Fibroblast of skin of abdomen (primary cell): Measurements from ENCODE around the gene GLYR1.

ENCODE experiments used
- DNase-seq: peaks from one replicate; pipeline ENCODE4 v3.0.0-alpha.2; 2013

Gene GLYR1

DNA sequence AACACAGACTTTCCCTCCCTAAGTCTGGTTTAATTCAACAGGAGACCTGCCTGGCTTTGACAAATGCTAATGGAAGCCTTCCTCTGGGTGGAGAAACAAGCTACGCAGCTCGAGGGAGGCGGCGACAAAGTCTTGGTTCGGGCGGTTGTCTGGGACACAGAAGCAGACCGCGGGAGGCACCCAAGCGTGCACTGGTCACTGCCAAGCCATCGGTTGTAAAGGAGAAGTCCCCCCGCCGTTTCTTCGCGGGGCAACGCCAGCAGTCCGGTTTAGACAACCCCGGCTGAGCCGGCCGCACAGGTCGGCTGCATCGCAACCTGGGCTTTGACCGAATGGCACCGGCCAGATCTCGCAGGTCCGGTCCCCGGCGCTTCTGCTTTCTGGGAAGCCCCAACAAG is 586 bp downstream of the GLYR1 start:
- DNase-seq = peak; percentile 27

DNA sequence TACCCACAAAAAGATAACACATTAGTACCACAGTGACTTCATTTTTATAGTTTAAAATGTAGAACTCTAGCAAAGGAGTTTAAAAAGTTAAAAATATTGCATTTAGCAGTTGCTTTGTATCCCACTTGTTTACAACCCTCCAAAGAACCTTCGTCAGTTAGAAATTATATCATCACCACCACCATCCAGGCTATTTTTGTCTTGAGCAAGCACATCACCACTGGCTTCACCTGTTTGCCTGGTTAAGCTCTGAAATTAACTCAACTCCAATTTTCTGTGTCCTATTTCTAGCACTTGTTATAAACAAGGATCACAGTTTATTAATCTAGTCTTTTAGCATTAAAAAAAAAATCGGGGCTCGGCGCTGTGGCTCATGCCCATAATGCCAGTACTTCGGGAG is 6.1 kb downstream of the GLYR1 start:
- no peak for DNase-seq

DNA sequence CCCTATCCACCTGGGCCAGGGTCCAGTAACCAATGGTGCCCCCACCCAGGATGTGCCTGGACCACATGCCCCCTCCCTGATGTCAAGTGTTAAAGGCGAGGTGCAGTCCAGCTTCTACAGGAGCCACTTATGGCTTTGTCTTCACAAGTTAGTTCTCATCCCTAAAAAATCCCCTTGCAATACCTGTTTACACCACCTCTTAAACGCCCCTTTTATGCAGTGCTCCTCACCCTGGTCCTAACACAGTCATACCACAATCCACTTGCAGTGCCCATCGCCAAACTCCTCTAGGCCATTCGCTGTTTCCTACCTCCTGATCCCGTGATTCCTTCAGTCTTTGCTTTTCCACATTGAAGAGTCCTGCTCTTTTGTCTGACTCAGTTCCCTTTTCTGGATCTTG is 7.1 kb downstream of the GLYR1 start:
- DNase-seq = no peak

DNA sequence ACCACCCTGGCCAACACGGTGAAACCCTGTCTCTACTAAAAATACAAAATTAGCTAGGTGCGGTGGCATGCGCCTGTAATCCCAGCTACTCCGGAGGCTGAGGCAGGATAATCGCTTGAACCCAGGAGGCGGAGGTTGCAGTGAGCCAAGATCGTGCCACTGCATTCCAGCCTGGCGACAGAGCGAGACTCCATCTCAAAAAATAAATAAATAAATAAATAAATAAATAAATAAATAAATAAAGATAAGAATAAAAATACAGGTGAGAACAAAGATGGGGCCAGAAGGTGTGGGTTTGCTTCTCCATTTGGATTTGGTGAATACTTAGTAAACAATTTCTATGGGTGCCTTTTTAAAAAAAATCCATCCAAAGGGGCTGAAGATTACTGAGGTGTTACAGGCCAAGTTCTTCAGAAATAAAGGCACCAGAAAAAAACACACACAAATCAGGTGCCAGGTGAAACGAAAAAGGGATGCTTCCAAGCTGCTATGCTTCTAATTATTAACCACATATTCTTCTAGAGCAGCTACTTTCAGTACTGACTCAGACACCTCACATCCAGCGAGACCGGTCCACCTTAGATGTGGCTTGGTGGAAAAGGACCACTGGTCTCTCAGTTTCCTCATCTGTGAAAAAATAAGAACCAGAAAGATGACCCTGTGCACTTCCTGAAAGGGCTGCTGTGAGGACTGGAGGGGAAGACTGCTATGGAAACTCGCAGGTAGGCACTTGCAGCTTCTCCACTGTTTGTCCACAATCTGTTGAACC is 9.2 kb downstream of the GLYR1 start:
- no peak for DNase-seq

DNA sequence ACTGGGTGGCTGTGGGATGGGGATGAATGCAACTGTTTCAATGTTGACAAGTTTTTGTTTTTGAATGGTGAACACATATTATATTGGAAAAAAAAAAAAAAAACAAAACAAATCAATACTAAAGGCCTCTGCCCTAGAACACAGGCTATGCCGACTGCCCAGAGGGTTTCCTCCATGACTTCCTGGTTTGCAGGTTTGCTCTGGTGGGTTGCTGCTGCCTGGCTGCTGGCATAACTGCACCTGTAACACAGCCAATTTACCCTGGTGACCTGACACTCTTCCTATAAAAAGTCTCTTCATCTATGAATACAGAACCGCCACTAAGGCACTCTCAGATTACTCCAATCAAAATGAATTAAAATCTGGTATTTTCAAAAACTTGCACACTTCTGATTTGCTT is 10.4 kb downstream of the GLYR1 start:
- DNase-seq = no peak

DNA sequence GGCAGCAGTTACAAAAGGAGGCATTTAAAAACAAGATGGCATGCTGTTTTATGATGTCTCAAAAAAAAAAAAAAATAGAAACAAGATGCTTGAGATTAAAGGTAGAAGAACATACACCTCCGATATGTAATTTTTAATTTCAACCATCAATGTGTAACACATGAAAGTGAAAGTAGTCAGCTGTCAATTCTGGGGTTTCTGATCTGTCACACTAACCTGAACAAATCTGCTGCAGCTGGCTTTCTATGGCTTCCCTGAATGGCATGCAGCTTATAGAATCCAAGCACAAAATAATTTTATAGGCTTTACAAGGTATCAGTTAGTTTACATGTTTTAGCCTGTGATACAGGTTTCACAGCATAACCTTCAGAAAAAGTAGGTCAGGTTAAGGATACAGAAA is 13.5 kb downstream of the GLYR1 start:
- no peak for DNase-seq

DNA sequence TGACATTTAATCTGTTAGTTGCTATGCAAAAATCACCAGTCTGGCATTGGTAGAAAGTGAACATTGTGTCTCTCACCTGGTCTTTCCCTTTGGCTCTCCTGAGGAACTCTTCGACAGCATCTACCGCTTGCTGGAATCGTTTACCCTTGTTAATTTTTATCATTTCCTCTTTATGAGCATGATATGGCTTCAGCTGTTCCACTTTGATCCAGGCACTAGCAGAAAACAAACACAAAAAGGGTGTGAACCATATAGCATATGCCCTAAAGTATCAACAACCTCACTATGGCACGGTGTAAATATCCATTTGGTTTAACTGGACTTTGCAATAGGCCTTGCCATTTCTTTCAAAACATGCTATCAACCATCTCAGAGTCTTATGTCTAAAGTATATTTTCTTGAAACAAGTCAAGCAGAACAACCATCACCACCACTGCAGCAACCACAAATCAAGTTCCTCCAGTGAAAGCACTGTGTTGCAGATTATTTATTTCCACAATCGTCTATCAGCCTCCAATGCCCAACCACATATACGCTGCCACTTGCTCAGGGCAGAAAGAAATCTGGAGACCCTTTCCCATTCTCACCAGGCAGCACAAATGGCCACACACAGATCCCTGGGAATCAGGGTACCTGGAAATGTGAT is 14.3 kb downstream of the GLYR1 start:
- no peak for DNase-seq

DNA sequence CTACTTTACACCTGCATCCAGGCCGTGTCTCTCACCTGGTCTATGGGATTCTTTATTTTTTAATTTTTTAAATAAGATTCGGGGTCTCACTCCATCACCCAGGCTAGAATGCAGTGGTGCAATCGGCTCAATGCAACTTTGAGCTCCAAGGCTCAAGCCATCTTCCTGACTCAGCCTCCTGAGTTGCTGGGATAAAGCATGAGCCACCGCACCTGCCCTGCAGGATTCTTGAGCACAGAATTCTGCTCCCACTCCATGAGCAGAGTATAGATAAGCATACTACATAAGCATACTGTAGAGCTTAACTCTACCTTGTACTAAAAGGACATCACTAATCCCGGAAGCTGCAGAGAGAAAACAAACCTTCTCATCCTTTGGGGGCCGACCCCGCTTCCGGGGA is 15.5 kb downstream of the GLYR1 start:
- DNase-seq = no peak

DNA sequence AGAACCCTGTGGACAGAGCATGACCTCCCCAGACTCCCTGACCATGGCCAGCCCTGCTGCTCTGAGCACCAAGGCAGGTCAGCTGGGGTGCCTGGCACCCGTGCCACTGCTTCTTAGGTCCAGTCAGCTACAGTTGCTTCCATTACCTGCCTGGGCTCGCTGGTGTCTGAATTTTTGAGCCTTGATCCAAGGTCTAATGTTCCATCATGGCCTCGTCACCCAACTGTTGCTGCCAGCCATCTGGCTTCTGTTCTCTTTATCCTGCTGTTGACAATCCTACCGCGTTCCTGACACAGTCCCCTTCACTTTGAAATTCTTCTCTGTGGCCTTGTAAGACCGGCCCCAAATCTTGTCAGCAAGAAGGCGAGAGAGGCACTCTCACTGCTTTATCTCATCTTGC is 16.7 kb downstream of the GLYR1 start:
- no peak for DNase-seq

DNA sequence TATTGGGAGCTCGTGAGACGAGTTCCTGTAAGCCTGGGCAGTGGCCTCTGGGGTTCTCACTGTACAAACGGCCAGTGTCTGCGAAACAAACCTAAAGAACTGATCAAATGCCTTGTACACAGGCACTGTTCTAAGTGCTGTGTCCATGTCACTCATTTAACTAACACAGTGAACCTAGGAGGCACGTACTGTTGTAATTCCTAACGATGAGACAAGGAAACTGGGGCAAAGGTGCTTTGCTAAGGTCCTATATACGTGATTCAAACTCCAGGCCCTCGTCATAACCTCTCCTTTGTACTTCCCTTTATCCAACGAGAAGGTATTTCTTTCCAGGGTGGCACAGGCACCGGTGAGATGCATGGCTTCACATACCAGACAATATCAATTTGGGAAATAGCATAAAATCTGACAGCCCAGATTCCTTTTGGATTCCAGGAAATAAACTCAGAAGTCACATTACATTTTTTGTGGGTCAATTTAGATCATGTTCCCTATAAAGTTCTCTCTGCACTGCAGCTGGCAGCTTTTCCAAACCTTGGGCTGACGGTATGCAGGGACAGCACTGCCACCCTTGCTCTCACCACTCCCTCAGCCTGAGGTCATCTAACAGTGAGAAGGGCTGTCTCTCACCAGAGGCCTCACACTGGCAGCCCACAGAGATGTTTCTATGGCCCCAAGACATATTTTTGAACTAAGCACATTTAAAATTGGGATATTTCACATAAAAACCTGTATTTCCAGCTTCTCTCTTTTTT is 18.3 kb downstream of the GLYR1 start:
- DNase-seq = no peak

DNA sequence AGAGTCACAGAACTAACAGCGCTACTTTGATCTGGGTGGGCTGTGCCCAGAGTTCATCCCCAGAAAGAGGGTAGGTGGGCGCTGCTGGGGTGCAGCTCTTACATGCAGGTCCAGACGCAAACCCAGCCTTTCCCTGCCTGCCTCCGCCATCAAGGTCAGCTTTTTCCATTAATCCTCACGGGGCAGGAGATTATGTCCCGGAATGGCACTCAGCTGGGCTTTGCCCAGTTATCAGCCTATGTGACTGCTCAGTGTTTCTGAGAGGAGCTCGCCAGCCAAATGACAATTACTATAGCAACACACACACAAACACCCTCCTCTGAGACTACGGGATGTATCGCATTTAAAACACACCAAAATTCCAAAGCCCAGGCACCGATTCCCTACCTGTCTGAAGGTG is 20.1 kb downstream of the GLYR1 start:
- DNase-seq = no peak

DNA sequence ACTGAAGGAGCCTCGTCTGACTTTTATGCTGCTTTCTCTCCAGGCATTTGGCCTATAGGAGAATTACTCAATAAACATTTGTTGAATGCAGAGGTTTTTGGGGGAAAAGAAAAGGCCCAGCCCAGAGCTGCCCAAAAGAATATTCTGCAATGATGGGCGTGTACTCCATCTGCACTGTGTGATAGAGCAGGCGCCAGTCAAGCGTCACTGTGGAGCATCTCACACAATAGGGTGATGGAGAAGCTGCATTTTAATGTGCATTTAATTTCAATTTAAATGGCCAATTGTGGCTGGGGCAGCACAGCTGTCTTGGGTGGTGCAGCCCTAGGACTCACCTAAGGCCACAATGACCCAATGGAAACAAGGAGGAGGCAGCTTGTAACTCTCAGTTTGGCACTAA is 20.6 kb downstream of the GLYR1 start:
- DNase-seq = no peak

DNA sequence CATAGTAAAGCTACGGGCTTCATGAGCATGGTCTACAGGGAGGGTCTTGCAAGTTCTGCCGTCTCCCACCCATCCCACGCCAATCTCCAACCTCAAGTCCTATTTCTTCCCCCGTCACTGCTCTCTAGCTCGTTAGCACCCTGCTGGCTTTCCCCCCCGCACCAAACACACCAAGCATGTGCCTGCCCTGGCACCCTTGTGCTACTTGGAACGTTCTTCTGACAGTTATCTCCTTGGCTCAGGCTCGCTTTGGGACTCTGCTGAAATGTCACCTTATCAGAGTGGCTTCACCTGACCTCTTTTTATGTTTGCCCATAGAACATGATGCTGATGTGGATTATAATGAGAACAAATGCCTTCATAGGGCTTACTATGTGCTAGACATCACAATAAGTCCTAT is 21.9 kb downstream of the GLYR1 start:
- DNase-seq = no peak

DNA sequence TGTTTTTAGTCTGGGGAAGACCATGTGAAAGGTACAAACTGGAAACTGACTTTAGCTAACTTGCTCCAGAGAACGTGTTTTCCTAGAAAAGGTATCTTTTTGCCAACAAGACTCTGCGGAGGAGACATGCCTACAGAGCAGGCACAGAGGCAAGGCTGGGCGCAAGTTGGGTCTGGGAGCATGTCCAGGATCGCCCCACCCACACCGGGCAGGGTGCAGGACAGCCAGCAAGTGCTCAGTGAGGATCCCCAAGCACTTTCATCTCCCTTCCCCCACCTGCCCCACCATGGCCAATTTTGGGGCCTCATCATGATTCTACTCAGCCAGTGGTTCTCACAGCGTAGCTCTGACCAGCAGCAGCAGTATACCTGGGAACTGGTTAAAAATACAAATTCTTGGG is 26.4 kb downstream of the GLYR1 start:
- DNase-seq = no peak

DNA sequence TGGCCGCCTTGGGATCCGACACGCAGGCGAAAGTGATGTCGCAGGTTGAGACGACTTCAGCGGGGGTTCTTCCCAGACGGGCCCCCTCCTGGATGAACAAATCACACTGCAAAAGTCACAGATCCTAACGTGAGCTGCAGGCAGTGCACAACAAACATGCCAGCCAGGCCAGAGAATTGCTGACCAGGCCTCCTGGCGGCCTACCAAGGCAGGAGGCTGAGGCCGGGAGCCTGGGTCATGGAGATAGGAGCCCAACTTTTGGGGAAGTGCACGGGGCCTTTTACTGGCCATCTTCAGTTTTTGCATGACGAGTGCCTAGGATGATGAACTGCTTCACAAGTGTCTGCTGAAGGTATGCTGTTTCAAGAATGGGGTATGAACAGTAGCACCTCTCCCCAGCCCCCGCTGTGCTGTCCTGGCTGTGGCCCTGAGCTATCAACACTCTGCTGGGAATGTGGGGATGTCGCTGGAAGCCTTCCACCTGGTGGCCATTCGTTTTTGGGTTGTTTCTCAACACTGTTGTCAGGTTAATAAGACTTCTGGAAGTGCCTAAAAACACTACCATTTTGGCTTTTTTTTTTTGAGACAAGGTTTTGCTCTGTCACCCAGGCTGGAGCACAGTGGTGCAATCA is 32.4 kb downstream of the GLYR1 start:
- no peak for DNase-seq

DNA sequence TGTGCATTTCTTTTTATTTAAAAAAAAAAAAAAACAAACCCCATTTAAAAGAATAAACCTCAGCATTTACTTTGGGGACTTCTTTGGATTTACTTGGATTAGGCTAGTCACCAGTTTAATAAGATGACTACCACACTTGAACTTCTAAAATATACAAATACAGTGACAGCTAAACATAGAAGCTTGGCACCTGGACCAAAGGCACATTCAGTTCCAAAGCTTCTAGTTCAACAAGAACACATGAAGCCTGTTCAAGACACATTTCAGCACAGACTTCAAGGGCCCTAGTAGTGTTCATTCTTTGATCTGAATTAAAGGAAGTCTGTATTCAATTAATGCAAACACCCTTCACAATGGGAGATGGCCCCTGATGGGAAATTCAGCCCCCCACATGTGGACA is 33.0 kb downstream of the GLYR1 start:
- DNase-seq = no peak

DNA sequence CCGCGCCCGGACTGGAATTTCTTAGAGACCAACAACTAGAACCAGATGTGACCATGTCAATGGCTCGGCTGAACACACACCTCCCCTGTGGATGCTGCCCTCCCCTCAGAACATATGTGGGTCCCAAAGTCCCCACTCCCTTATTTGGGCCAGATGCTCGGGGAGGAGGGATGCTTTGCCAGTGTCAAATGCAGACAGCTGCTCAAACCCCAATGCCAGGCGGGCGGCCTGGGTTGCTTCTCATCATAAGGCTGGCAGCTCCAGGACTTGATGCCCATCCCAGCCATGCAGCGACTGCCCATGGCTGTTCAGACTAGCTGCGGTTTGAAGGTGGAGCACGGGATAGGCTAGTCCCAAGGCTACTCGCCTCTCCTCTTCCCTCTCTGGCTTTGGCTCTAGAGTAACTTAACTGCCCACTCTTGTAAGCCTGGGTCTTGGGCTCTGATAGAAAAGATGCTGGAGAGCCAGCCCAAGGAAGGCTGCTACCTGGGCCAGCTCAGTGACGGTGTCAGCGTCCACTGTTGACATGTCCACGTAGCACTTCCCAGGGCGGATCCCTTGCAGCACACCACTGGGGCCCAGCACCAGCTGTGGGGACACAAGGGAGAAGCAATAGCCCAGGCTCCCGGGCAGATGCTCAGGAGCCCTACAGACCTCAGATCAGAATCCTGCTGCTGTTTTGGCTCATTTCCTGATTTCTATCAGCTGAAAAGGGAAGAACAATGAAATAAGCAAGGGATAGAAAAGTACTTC is 33.7 kb downstream of the GLYR1 start:
- DNase-seq = no peak

DNA sequence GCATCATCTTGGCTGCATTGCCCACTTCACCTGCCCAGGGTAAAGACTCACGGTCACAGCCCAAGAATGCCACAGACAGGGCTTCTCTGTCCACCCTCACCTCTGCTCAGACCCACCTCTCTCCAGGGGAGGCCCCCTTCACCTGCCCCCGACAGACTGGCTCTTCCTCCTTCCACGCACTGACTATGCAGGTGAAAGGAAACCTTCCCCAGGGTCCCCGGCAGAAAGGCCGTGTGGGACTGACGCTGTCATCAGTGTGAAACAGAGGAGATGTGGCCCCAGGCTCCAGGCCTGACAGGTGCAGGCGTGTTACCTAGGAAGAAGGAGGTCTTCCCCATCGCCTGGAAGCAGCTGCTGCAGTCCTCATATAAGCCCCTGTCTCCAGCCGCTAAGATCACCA is 35.3 kb downstream of the GLYR1 start:
- DNase-seq = no peak

DNA sequence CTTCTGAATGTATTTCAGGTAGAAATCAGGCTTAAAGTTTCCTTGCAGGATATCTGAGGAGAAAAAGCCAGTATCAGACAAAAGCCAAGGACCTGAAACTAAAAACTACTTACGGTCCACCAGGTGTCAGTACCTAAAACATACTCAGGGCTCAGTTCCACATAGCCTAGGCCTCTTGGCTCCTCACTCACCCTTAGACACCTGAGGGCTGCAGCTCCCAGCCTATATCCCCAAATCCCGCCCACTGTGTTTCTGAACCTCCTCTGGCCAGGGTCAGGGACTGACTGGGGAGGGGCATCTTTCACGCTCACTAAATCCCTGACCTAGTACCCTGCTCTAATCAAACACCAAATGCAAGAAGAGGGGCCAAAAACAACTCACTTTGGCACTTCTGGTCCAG is 35.8 kb downstream of the GLYR1 start:
- no peak for DNase-seq

DNA sequence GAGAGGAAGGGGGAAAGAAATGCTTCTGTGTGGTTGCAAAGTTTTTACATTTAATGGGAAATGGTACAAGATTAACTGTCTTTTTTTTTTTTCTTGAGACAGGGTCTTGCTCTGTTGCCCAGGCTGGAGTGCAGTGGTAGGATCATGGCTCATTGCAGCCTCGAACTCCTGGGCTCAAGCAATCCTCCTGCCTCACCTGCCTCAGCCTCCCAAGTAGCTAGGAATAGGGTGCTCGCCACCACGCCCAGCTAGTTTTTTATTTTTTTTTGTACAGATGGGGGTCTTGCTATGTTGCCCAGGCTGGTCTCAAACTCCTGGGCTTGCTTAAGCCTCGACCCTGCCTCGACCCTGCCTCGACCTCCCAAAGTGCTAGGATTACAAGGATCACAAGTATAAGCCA is 40.8 kb downstream of the GLYR1 start:
- no peak for DNase-seq

DNA sequence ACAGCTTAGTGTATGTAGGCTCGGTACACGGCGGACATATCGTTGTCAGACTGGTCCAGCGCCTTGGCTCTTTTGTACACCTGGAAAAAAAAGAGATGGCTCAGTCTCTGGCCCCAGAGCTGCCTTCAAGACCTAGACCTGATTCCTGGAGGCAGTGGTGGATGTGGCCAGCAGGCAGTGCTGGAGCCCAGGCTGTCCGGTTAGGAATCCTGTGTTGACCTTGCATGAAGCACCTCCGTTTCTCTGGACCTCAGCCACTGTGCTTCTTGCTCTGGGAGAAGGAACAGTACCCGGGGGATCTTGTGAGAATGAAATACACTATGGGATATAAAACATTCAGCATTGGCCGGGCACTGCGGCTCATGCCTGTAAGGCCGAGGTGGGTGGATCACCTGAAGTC is 41.9 kb downstream of the GLYR1 start:
- DNase-seq = no peak

DNA sequence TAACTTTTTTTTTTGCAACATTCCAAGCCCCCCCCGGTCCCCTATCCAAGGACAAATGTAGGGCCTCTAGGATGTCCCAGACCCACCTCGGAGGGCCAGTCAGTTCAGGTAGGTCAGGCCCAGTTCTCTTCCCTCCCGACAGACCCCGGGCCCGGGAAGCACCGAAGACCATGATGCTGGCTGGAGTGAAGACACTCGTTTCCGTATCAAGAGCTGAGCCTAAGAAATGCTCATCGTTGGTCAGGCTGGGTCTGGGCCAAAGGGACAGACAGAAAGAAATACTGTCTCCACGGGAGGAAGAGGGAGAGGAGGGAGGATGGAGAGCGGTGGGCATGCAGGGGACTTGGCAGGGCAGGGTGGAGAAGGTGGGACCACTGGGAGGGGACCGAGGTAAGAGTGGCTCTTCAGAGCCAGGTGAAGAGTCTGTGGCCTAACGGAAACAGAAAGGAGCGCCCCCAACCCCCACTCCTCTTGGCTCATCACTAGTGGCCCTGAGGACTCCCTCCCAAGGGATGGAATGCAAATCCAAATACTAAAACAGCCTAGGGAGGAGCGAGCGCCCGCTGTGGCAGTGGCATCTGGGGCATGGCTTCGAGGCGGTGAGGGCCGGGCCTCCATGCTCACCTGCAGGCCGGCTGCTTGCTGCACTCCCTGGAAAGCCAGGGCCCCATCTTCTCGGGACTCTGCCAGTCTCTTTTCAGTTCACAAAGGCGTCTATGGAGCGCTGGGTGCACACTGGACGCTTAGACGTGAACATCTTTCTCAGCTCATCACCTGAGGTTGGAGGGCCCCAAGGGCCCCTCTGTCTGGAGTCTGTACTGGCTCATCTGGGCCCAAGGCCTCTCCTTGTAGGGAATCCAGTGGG is 43.0 kb downstream of the GLYR1 start:
- no peak for DNase-seq
